NCI-H748 (cell line): ENCODE data around the gene GABRR3.

Experiments used
- DNase-seq: peaks from one replicate; lab custom pipeline; 2025; ENCODE audit not compliant: unreplicated experiment; lab: John Stamatoyannopoulos, UW

GABRR3 gene

DNA sequence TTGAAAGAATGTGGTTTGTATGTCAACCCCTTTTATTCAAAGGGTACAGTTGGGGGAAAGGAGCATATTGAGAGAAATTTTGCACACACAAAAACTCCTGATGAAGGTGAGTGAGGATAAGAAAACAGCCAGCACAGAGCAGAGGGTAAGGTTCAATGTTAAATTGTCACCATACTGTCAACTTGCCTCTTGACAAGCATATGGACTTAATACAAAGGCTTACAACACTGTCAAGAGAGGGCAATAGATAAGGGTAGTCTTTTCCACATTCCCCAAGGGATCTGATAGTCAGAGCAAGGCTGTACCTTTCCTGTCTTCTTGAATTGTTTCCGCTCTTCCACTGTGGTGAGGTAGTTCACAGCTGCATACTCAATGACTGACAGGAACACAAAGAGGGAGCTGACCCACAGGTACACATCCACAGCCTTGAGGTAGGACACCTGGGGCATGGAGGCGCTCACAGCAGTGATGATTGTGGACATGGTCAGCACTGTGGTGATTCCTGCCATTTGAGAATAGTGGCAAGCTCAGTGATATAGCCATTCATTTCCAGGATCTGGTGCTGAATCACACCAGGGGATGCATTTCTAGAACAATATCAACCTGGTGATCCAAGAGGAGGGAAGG lies 42.5 kb downstream of the GABRR3 start:
- peak; percentile 29 for DNase-seq

DNA sequence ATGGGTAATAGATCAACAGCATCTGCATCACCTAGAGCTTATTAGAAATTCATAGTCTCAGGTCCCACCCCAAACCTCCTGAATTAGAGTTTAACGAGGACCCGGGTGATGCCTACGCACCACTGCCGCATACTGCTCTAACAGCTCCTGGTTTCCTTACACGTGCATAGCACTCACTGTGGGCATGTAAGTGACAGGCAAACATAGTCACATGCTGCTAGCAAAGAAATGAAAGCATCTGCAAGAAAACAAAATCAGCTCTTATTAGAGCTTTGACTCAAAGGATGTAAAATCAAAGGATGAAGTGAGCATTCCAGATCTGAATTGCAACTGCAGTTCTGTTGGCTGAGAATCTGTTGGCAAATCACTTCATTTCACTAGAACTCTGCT lies 43.8 kb downstream of the GABRR3 start:
- DNase-seq = no peak

DNA sequence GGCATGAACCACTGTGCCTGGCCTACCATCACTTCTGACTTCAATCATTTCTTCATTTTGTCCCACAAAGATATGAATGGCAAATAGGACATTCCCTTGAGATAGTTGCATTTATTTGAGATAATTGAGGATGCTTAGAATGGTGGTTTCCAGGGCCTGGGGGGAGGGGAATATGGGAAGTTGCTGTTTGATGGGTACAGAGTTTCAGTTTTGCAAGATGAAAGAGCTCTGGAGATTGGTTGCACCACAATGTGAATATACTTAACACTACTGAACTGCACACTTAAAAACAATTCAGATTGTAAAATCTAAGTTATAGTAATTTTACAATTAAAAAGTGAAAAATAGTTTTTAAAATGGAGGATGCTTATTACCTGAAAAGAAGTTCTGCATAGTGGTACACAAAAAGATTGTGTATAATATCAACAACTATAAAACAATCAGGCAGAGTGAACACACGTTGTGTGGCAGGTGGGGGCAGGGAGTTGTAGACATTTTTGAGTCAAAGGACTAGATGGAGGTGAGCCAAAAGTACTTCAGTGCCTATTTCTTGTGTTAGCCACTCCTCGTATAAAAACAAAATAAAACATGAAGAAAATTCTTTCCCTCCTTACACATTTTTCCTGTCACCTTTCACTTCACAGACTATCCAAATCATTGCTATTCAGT lies 44.4 kb downstream of the GABRR3 start:
- no peak for DNase-seq

DNA sequence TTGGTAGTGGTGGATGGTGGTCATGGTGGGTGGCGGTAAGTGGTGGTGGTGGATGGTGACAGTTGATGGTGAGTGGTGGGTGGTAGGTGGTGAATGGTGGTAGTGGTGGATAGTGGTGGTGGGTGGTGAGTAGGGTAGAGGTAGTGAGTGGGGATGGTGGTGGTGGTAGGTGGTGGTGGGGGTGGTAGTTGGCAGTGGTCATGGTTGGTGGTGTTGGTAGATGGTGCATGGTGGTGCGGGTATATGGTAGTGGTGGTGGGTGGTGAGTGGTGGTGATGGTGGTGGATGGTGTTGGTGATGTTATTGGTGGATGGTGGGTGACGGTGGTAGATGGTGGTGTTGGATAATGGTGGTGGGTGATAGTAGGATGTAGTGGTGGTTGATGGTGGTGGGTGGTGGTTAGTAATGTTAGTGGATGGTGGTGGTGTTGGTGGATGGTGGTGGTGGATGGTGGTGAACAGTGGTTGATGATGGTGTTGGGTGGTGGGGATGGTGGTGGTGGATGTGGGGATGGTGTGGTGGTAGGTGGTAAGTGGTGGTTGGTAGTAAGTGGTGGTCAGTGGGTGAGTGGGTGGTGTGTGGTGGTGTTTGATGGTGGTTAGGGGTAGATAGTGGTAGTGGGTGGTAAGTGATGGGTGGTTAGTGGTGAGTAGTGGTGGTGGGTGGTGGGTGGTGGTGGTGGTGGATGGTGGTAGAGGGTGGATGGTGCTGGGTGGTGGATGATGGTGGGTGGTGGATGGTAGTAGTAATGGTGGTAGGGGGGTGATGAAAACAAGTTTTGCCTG lies 46.1 kb downstream of the GABRR3 start:
- DNase-seq = no peak

DNA sequence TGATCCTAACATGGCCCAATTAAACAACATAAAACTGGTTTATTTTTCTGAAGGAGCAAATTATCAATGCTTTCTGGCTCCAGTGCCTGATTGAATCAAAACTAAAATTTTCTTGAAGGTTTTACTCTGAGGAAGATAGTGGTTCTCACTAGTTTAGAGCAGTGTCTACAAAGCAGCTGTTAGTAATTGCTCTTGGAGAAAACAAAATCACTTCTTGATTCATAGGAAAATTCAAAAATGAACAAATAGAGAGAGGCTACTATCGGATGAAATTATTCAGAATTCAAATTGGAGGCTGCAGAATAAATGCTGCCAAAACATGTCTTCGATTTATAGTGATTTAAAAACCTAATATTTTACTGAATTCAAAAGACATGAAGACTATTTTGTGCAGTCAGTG lies 47.8 kb downstream of the GABRR3 start:
- DNase-seq = no peak

DNA sequence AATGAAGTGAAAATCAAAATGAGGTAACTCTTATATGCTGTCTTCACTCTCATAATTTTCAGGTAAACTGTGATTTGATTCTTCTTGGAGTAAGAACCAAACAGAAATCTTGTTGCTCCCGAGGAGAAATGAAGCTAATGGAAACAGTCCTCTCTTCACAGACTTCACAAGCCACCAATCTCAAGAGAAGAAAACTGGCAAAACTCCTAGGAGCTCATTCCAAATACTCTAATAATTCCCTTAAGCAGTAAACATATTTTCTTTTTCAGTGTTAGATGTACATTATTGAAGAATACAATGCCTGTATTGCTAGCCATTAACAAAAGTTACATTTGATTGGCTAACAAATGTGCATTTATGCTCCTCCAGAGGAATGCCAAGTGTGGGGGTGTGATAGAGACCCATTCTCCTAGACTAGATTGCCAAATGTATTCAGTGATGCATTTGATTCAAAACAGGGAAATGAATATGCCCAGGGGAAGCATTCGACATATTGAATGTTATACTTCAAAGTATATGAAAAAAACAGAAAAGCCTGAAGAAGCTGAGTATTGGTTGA lies 51.1 kb downstream of the GABRR3 start:
- no peak for DNase-seq

DNA sequence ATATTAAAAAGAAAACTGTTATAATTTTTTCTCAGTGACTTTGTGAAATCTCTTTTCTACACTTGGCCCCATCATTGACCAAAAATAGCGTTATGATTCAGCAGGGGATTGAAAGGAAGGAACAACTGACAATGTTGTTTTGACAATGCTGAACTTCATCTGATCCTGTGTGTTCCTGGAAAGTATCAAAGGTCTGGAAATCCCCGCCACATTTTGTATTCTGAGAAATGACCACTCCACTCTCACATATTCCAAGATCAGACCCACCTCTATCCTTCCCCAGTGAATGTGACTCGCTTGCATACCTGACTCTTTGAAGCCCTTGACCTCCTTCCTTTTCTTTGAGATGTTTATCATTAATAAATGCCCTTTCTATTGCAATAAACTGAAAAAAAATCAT lies 53.2 kb downstream of the GABRR3 start:
- DNase-seq = no peak

DNA sequence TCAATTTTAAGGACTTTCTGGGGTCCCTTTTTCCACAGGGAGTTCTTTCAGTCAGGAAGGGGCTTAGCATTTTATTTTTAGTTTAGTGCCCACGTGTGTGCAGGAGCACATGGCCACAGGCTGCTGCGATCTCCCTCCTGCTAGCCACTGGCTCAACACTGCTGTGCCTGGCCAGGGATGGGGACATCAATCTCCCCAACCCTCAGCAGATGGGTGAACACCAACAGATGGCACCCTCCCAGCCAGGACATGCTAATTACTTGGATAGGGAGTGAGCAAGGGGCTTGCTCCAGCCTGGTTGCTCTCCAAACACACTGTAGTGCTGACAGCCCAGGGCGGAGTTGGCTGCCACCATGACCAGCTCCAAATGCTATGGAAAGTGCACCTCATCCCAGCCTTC lies 55.5 kb downstream of the GABRR3 start:
- DNase-seq = no peak

DNA sequence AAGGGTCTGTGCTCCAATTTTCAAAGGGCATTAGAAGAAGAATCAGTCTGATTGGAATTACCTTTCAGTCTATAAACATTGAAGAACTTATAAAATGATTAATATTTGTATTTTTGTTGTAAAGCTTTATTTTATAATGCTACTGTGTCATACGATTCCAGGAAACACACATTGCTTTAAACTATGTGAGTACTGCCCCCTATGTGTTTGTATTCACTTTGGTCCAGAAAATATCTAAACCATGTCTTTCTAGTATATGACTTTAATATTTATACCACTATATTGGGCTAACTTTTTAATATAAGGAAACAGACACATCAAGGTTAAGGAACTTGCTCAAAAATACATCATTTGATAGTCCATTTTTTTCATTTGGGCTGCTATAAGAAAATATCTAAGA lies 59.6 kb downstream of the GABRR3 start:
- no peak for DNase-seq

DNA sequence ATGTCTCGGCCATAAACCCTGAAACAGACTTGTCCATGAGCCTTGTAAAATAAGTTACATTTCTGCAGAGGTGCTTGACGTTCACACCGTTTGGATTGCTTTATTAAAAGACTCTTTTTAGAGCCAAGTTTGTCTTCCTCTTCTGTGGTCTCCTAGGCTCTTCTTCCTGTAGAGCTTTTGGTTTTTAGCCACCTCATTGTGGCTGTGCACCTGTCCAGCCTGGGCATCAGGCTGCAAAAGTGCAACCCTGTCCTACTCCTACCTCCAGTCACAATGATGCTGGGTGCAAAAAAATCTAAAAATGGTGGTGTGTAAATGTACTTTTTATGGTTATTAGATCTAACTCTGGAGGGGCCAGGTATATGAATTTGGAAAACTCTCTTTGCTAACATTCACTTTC lies 60.1 kb downstream of the GABRR3 start:
- DNase-seq = no peak

DNA sequence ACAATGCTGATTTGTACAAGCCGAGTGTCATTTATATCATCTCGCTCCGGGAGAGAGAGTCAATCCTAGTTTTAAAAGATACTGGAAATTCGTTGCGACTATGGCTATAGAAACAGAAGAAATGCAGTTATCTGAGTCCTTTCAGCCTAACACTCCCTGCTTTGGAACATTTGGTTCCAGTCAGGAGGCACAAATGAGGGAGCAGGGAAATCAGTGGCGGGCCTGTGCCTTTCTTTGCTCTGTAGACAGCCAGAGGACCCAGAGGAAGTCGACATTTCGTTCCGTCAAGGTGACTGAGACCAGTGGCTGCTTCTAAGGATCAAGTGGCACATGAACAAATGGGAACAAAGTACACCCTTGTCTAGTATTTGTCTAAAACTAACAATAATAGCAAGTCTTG lies 62.1 kb downstream of the GABRR3 start:
- no peak for DNase-seq

DNA sequence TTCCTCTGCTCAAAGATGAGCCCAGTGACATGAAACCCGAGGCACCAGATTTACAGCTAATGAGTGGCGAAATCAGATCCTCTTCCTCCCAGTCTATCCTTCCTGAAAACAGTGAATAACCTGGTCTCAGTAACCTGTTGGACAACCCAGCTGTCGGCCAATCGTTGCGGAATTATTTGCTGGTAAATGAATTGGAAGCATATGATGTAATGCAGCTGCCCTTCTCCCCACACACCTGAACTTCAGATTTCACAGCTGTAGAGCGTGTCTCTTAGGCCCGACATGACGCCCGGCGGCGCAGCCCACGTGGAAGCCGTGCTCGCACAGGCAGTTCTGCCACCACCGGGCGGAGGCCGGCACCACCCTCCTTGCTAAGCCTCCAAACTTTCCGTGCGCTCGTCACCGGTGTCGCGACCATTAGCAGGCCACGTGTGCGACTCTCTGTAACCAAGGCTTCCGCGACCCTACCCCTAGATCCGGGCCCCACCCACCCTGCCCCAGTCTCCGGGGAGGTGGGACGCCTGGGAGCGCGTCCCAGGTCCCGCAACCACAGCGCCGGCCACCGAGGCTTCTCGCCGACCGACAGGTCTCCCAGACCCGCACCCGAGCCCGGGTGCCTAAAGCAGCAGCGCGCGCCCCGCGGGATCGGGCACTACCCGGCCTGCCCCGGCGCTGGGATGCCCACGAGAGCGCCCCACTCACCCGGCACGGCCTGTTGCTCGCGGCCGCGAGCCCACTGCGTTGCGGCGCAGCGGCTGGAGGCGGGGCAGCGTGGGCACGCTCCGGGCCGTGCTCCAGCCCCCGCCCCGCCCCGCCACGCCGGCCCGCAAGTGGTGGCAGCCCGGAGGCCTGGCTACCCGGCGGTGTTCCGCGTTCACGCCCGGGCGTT lies 63.2 kb downstream of the GABRR3 start, which contains the start of gene RIOX2:
Gene RIOX2, minus strand, starts transcription at position 753 of the 889 bp plus-strand sequence. CDS start 4,838 bp downstream, outside the sequence.
- DNase-seq = peak; percentile 77

DNA sequence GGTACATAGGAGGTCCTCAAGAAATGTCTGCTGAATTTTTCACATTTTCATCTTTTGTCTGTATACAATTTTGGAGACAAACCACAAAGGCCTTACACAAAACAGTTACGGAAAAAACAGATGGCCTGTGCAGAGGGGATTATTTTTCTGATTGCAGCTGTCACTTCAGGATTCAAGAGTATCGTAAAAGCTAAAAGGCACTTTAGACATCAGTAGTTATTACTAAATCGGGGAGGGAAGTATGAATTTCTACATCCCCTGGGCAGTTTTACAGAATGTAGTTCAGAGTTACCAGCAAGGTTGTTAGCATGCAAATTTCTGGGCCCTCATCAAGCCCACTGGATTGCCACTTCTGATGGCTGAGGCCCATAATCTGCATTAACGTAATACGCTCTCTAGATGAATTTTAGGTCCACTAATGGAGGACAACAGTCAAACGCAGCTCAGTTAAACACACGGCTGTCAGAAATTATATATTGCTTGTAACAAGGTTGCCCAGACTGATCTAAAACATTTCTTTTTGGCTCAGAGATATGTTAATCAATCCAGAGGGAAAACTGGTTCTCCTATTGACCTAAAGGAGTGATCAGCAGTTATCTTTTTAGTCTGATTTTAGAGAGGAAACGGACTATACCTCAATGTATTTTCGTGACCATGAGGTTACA lies 64.0 kb downstream of the GABRR3 start:
- peak; percentile 2 for DNase-seq

DNA sequence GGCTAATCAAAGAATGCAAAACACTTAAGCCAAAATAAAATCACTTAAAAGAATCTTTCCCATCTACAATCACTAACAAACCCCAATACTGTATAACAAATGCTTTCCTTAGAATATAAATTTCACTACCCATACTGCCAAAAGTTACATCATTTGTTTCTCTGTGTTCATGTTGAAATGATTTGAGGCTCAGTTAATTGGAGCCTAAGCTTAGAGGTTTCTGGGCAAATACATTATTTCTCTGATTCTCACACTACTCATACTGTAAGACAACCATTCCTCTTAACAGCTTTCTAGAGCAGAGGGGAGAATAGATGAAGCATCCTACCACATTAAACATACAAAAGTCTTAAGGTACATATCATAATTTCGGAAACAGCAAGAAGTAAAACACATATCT lies 65.0 kb downstream of the GABRR3 start:
- DNase-seq = no peak

DNA sequence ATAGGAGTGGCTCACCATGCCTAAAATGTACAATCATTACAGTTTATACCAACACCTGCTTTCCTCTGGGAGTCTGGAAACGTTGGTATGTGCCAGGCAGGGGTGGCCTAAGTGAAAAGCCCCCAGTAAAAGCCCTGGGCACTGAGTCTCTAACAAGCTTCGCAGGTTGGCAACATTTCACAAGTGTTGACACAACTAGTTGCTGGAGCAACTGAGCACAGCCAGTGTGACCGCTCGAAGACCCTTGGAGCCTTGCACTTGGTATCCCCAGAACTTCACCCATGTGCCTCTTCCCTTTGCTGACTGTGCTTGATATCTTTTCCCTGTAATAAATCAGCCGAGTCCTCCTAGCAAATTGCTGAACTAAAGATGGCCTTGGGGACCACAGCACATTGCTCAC lies 65.6 kb downstream of the GABRR3 start:
- no peak for DNase-seq

DNA sequence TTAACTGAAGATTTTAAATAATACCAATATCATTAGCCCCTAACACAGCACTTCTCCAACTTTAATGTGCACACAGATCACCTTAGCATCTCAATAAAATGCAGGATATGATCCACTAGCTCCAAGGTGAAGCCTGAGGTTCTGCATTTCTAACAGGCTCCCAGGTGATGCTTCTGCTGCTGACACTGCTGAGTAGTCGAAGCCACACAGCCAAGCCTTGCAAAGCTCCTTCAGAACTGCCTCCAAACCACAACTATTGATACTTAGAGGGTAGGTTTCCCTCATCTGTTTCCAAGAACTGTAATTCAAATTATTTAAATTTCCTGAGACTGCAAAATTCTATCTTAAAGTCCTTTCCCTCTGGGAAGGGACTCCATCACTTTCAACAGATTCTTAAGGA lies 66.7 kb downstream of the GABRR3 start:
- no peak for DNase-seq

DNA sequence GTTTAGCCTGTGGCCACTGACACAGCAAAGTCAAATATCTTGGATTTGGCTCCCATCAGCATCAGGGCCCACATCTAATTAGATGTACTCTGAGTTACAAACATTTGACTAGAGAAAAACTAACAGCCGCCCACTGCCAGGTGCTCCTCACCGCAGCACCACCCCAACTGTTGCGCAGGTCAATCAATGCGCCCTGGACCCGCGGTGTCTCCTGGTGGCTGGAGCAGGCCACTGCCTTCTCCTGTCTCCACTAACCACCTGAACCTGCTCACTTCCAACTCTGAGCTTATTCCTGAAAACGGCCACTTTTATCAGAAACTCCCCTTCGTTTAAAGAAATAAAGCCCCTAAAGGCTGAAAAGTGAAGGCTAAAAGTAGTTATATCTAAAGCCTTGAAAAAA lies 67.1 kb downstream of the GABRR3 start:
- DNase-seq = peak; percentile 45

DNA sequence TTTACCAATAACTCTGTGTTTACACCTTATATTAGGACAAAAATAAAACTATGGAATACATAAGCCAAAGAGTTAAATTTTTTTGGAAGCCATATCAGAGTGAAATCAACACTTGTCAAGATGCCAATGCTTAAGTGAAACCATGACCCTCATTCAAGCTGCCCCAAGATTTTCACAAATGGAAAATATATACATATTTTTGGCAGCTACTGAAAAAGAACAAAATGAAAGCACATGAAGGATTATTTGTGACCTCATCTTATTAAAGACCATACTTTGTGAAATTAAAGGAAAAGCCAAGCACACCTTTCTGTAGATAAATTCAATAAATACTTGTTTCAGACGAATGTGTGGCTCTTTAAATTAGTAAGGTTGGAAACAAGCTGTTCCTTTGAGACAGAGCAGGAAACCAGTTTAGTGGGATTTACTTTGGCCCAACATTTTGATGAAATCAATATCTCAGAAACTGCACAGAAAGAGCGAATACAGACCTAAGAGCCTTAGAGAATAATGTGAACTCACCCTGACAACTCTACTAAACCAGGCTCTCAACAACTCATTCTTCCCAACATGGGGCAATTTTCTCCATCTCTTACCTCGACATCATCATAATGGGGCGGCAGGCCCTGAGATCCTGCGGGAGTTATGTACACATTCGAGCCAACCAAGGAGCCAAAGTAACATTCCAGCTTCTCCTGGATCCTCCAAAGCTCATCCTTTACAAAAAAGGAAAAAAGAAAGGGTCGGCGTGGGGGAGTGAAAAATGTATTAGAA lies 73.9 kb downstream of the GABRR3 start:
- no peak for DNase-seq

DNA sequence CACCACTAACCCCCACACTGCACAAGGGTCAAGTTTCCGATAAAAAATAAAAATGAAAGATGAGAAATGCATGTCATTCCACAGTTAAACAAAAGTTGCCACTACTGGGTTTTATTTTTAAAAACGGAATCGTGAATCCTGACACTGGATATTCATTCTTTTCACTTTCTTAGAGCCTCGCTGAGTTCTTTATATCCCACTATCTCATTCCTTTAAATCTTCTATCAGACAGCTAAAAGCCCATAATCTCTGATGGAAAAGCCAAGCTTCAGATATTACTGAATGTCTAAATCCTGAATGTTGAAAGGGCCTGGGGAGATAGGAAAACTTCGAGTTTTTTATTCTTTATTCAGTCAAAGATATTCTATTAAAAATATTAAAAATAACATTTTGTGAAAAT lies 74.6 kb downstream of the GABRR3 start:
- no peak for DNase-seq

DNA sequence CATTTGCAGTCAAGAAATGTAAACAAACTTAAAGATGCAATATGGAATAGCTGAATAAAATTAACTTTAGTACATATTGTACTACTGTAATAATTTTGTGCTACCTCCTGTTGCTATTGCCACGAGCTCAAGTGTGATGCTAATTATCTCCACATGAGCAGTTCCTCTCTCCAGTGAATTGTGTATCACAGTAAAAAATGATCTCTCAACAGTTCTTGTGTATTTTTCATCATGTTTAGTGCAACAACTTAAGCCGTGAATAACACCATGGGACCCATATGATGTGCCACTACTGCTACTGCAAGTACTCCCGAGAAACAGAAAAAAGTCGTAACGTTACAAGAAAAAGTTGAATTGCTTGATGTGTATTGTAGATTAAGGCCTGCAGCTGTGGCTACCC lies 75.2 kb downstream of the GABRR3 start:
- peak; percentile 37 for DNase-seq
